PC-9 (cell line): ENCODE data around the gene OR52I1. TPM values are rescaled to one million over a fixed set of nuclear protein-coding genes. Genes with fewer than 3 reads are reported as not detected.

Source experiments
- BruUV-seq: library from RNA; stranded (reverse); fragments of 400-500 nt; replicated peaks from 2 replicates; lab custom pipeline; 2021; lab: Mats Ljungman, UMichigan
- CTCF ChIA-PET: fragments of 300-600 bp; sonication (Branson Sonifier 250); formaldehyde crosslinking; loops from one replicate; lab custom pipeline; 2022; ENCODE audit warnings: antibody characterized with exemption; lab: Charles Lee
- POLR2A ChIA-PET: fragments of 300-600 bp; sonication (Branson Sonifier 250); formaldehyde crosslinking; loops from one replicate; lab custom pipeline; 2022; ENCODE audit warnings: antibody characterized with exemption; ENCODE audit not compliant: unreplicated experiment; lab: Charles Lee
- DNase-seq, 2 experiments: peaks; one replicate each; pipeline versions ENCODE4 v3.0.0 to v3.0.0-alpha.2; 2015 to 2022; ENCODE audit warnings: mixed read lengths in 1 of 2
- H2AFZ ChIP-seq: fragments of 200-600 bp; sonication (generic); 2 replicates; pipeline ENCODE4 v1.8.1; 2017; ENCODE audit warnings: antibody characterized with exemption
- H3F3A ChIP-seq: fragments of 200-600 bp; sonication (generic); 2 replicates; pipeline ENCODE4 v1.8.1; 2017; ENCODE audit warnings: antibody characterized with exemption, mild to moderate bottlenecking, low read depth; ENCODE audit not compliant: insufficient read depth
- H3K27ac ChIP-seq: fragments of 200-600 bp; sonication (generic); 2 replicates; pipeline ENCODE4 v1.6.1; 2016; ENCODE audit warnings: mixed run types
- H3K27me3 ChIP-seq: fragments of 200-600 bp; sonication (generic); 2 replicates; pipeline ENCODE4 v1.6.1; 2016; ENCODE audit warnings: low read depth, mixed run types; ENCODE audit not compliant: insufficient read depth
- H3K36me3 ChIP-seq: fragments of 200-600 bp; sonication (generic); 2 replicates; pipeline ENCODE4 v1.6.1; 2016; ENCODE audit warnings: low read depth, mixed run types
- H3K4me1 ChIP-seq: fragments of 200-600 bp; sonication (generic); replicated peaks from 2 replicates; pipeline ENCODE4 v1.6.1; 2016; ENCODE audit warnings: mixed run types; ENCODE audit not compliant: insufficient read depth
- H3K4me2 ChIP-seq: fragments of 200-600 bp; sonication (generic); 2 replicates; pipeline ENCODE4 v1.6.1; 2017; ENCODE audit warnings: mixed run types
- H3K4me3 ChIP-seq: fragments of 200-600 bp; sonication (generic); 2 replicates; pipeline ENCODE4 v1.6.1; 2016; ENCODE audit warnings: mixed run types
- H3K79me2 ChIP-seq: fragments of 200-600 bp; sonication (generic); 2 replicates; pipeline ENCODE4 v1.6.1; 2017; ENCODE audit warnings: low read depth, mixed run types
- H3K9me2 ChIP-seq: fragments of 200-600 bp; sonication (generic); 2 replicates; pipeline ENCODE4 v1.8.1; 2017; ENCODE audit warnings: mild to moderate bottlenecking; ENCODE audit not compliant: insufficient read depth
- H3K9me3 ChIP-seq: fragments of 200-600 bp; sonication (generic); 2 replicates; pipeline ENCODE4 v1.8.1; 2016; ENCODE audit warnings: low read depth; ENCODE audit not compliant: insufficient read depth
- H4K20me1 ChIP-seq: fragments of 200-600 bp; sonication (generic); 2 replicates; pipeline ENCODE4 v1.8.1; 2017; ENCODE audit not compliant: insufficient read depth
- EZH2 ChIP-seq: fragments of 200-600 bp; sonication (generic); IDR thresholded peaks from 2 replicates; pipeline ENCODE4 v1.8.0; 2017; ENCODE audit warnings: antibody characterized with exemption, low read depth
- intact Hi-C: fragments of 100-400 bp; cut with micrococcal nuclease; formaldehyde crosslinking; loops from one replicate; pipeline ENCODE4 v1.10.0; 2022; ENCODE audit not compliant: unreplicated experiment
- total RNA-seq: library from RNA; stranded (reverse); gene quantifications from 2 replicates; pipeline ENCODE4 v1.2.3, GENCODE V29; 2021
- TF ChIP-seq, protein P1 (sequence below): fragments of 200-600 bp; sonication (generic); conservative IDR thresholded peaks from 2 replicates; pipeline ENCODE4 v1.6.1; 2017; ENCODE audit warnings: mixed run types, antibody characterized with exemption, mild to moderate bottlenecking, moderate library complexity

Gene OR52I1
- total RNA-seq, 1 experiment from 2014 or later, result 0.15 TPM

DNA sequence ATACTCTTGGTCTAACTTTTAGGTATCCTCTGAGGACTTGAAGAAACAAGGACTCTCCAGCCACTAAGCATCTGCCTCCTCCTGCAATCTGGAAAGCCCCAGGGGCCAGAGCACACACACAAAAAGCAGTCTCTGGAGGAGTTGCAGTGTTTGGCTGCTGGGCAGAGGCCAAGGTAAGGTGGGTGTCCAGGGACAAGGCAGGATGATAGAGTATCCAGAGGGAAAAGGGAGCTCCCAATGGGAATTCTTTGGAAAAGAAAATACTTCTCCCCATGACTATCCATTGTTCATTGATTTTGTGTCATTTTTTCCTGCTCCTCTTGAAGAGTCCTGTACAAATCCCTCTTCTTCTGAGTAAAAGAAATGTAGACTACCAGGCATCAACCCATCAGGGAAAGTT lies 12.4 kb upstream of the OR52I1 start, which contains the start of gene OR52I2:
Gene OR52I2 (plus strand): TSS at position 301 of the 400 bp plus-strand sequence.
- H3K27ac ChIP-seq, result no peak within 1 kb of the TSS
- no peak for DNase-seq
- POLR2A ChIA-PET, result no interaction called here
- no peaks in the 10 kb centered on the region for H3K9me2 ChIP-seq
- H3K4me2 ChIP-seq, result no peak within 1 kb of the TSS
- H3F3A ChIP-seq, result no peaks in the 10 kb centered on the region
- no peak within 1 kb of the TSS for H3K4me3 ChIP-seq
- no peaks in the 10 kb centered on the region for H3K79me2 ChIP-seq
- no peaks in the 10 kb centered on the region for H3K9me3 ChIP-seq
- CTCF ChIA-PET, result no interaction called here
- no peak within 1 kb of the TSS for H2AFZ ChIP-seq
- no peaks in the 10 kb centered on the region for H3K36me3 ChIP-seq
- H3K27me3 ChIP-seq, result peaks cover 14% of the 10 kb centered on the region; the same call in 1 of the 2 replicates
- no TSS peak for BruUV-seq
- H4K20me1 ChIP-seq, result no peaks in the 10 kb centered on the region
- no peaks in the 10 kb centered on the region for H3K4me1 ChIP-seq
- TF ChIP-seq, protein P1, sequence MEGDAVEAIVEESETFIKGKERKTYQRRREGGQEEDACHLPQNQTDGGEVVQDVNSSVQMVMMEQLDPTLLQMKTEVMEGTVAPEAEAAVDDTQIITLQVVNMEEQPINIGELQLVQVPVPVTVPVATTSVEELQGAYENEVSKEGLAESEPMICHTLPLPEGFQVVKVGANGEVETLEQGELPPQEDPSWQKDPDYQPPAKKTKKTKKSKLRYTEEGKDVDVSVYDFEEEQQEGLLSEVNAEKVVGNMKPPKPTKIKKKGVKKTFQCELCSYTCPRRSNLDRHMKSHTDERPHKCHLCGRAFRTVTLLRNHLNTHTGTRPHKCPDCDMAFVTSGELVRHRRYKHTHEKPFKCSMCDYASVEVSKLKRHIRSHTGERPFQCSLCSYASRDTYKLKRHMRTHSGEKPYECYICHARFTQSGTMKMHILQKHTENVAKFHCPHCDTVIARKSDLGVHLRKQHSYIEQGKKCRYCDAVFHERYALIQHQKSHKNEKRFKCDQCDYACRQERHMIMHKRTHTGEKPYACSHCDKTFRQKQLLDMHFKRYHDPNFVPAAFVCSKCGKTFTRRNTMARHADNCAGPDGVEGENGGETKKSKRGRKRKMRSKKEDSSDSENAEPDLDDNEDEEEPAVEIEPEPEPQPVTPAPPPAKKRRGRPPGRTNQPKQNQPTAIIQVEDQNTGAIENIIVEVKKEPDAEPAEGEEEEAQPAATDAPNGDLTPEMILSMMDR, result no peak
- no peak for TF ChIP-seq EZH2
- intact Hi-C loops, result no loop called here

DNA sequence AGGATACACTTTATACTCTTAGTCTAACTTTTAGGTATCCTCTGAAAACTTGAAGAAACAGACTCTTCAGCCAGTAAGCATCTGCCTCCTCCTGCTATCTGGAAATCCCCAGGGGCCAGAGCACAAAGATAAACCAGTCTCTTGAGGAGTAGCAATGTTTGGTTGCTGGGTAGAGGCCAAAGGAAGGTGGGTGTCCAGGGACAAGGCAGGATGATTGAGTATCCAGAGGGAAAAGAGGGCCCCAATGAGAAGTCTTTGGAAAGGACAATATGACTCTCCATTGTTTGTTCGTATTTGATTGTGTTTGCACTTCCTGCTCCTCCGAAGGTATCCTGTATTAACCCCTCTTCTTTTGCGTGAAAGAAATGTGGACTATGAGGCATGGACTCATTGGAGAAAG lies 4.8 kb upstream of the OR52I1 start:
- Histone ChIP-seq H2AFZ (no peak overlapping the region), H3K36me3 (no peaks in the 10 kb centered on the region), H3K4me1 (no peaks in the 10 kb centered on the region), H3K4me3 (no peak overlapping the region), H4K20me1 (no peaks in the 10 kb centered on the region), H3K27me3 (peaks cover 12% of the 10 kb centered on the region; the same call in 1 of the 2 replicates), H3K9me2 (no peaks in the 10 kb centered on the region), H3K9me3 (no peaks in the 10 kb centered on the region), H3K27ac (no peak overlapping the region), H3F3A (no peaks in the 10 kb centered on the region), H3K79me2 (no peaks in the 10 kb centered on the region), H3K4me2 (no peak overlapping the region)
- ChIA-PET POLR2A (no interaction called here), CTCF (no interaction called here)
- intact Hi-C loops, result no loop called here
- DNase-seq, result no peak
- TF ChIP-seq, protein P1, result no peak
- TF ChIP-seq EZH2, result no peak
- no TSS peak for BruUV-seq

DNA sequence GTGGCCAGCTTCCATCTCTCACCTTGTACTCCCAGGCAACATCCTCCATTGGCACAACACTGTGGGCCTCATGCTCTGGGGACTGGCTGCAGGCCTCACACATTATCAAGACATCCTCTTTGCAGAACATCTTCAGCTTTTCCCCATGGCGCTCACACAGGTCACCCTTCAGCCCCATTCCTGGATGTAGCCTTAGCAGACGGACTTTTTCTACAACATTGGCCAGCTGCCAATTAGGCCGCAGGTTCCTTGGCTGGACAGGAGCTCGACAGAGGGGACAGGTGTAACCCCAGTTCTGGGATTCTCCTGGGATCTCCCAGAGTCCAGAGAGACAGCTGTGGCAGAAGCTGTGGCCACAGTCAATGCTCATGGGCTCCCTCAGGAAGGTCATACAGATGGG lies 11.2 kb downstream of the OR52I1 start:
- TF ChIP-seq, protein P1, result no peak
- no peak for TF ChIP-seq EZH2
- no peak overlapping the region for H3K27ac ChIP-seq
- POLR2A ChIA-PET, result no interaction called here
- CTCF ChIA-PET, result no interaction called here
- no peaks in the 10 kb centered on the region for H3K36me3 ChIP-seq
- H3K4me1 ChIP-seq, result 0 out of 2 replicates have a peak, but pooled peaks cover 4% of the 10 kb centered on the region
- DNase-seq, result no peak
- H3K9me2 ChIP-seq, result no peaks in the 10 kb centered on the region
- no TSS peak for BruUV-seq
- H2AFZ ChIP-seq, result no peak overlapping the region
- H3F3A ChIP-seq, result no peaks in the 10 kb centered on the region
- no peaks in the 10 kb centered on the region for H3K9me3 ChIP-seq
- H3K4me3 ChIP-seq, result no peak overlapping the region
- no peaks in the 10 kb centered on the region for H3K79me2 ChIP-seq
- no peak overlapping the region for H3K4me2 ChIP-seq
- intact Hi-C loops, result no loop called here
- H3K27me3 ChIP-seq, result no peaks in the 10 kb centered on the region
- no peaks in the 10 kb centered on the region for H4K20me1 ChIP-seq
